ENCODE results near the gene LSS. TPM values are rescaled to one million over a fixed set of nuclear protein-coding genes. Genes with fewer than 3 reads are reported as not detected.
A peak's percentile ranks its signal among the peaks of the same experiment; 100 is the strongest.

The LSS gene
- polyA plus RNA-seq, 1 donor (not counting 4 experiments of a cell fraction or from before 2014, with no cell fraction given), result 105 TPM

GRCh38 chr21:46211376-46211775, 17.2 kb downstream of the LSS start:
- no peak for DNase-seq (ENCODE audit: low read depth, low spot score)
- H3K4me3 ChIP-seq (ENCODE audit: control insufficient read depth in 2 of 3, extremely low read depth in 1 of 3, insufficient read depth in 2 of 3, low read depth in 1 of 3, low read length in 3 of 3), result no peak overlapping the region
- dilution Hi-C loops (cut with MboI; ENCODE audit: extremely low pct_ligation_motif_present, low sequenced_read_pairs), result no loop called here
- H3K9me1 ChIP-seq (ENCODE audit: control insufficient read depth, extremely low read depth, insufficient read depth, low read length), result no peaks in the 10 kb centered on the region
- no peak overlapping the region for H2AFZ ChIP-seq (ENCODE audit: control insufficient read depth, low read length)
- H3K79me2 ChIP-seq (ENCODE audit: control insufficient read depth, insufficient read depth, low read length), result peaks cover 24% of the 10 kb centered on the region
- H3K27me3 ChIP-seq (ENCODE audit: control insufficient read depth, extremely low read depth, insufficient read depth, low read length), result no peaks in the 10 kb centered on the region
- no peak overlapping the region for H3K4me2 ChIP-seq (ENCODE audit: control insufficient read depth, extremely low read depth, insufficient read depth, low read depth, low read length)
- no peak overlapping the region for H3K9ac ChIP-seq (ENCODE audit: control insufficient read depth, extremely low read depth, insufficient read depth, low read length)
- H3K9me3 ChIP-seq (ENCODE audit: control insufficient read depth, low read depth, low read length), result no peaks in the 10 kb centered on the region
- TF ChIP-seq, protein P1, sequence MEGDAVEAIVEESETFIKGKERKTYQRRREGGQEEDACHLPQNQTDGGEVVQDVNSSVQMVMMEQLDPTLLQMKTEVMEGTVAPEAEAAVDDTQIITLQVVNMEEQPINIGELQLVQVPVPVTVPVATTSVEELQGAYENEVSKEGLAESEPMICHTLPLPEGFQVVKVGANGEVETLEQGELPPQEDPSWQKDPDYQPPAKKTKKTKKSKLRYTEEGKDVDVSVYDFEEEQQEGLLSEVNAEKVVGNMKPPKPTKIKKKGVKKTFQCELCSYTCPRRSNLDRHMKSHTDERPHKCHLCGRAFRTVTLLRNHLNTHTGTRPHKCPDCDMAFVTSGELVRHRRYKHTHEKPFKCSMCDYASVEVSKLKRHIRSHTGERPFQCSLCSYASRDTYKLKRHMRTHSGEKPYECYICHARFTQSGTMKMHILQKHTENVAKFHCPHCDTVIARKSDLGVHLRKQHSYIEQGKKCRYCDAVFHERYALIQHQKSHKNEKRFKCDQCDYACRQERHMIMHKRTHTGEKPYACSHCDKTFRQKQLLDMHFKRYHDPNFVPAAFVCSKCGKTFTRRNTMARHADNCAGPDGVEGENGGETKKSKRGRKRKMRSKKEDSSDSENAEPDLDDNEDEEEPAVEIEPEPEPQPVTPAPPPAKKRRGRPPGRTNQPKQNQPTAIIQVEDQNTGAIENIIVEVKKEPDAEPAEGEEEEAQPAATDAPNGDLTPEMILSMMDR (optimal IDR thresholded peaks at IDR 0.05 in 1 of 3, IDR thresholded peaks at IDR 0.05 in 1 of 3, conservative IDR thresholded peaks at IDR 0.05 in 1 of 3; ENCODE audit: extremely low read depth in 1 of 3, insufficient read depth in 2 of 3, low read length in 3 of 3), result no peak
- no peak for TF ChIP-seq EZH2 (IDR thresholded peaks at IDR 0.05; ENCODE audit: low read length)
- no peak for FAIRE-seq
- peaks cover 67 to 68% of the 10 kb centered on the region in 2 experiments for H3K36me3 ChIP-seq (ENCODE audit: control insufficient read depth in 2 of 2, extremely low read depth in 1 of 2, insufficient read depth in 2 of 2, low read length in 2 of 2)
- H4K20me1 ChIP-seq (ENCODE audit: control insufficient read depth, extremely low read depth, insufficient read depth, low read length), result peaks cover 16% of the 10 kb centered on the region
- H3K27ac ChIP-seq (ENCODE audit: control insufficient read depth, insufficient read depth, low read length), result no peak overlapping the region
- H3K4me1 ChIP-seq (ENCODE audit: control insufficient read depth, extremely low read depth, insufficient read depth, low read length), result no peaks in the 10 kb centered on the region

GRCh38 chr21:46210378-46211136, 18.0 kb downstream of the LSS start:
- H3K4me3 ChIP-seq (ENCODE audit: control insufficient read depth in 2 of 3, extremely low read depth in 1 of 3, insufficient read depth in 2 of 3, low read depth in 1 of 3, low read length in 3 of 3), result no peak overlapping the region
- H3K9ac ChIP-seq (ENCODE audit: control insufficient read depth, extremely low read depth, insufficient read depth, low read length), result no peak overlapping the region
- no peaks in the 10 kb centered on the region for H3K27me3 ChIP-seq (ENCODE audit: control insufficient read depth, extremely low read depth, insufficient read depth, low read length)
- no peak overlapping the region for H2AFZ ChIP-seq (ENCODE audit: control insufficient read depth, low read length)
- peaks cover 19% of the 10 kb centered on the region for H3K79me2 ChIP-seq (ENCODE audit: control insufficient read depth, insufficient read depth, low read length)
- no peaks in the 10 kb centered on the region for H3K4me1 ChIP-seq (ENCODE audit: control insufficient read depth, extremely low read depth, insufficient read depth, low read length)
- peaks cover 12% of the 10 kb centered on the region for H4K20me1 ChIP-seq (ENCODE audit: control insufficient read depth, extremely low read depth, insufficient read depth, low read length)
- H3K27ac ChIP-seq (ENCODE audit: control insufficient read depth, insufficient read depth, low read length), result no peak overlapping the region
- no peak overlapping the region for H3K4me2 ChIP-seq (ENCODE audit: control insufficient read depth, extremely low read depth, insufficient read depth, low read depth, low read length)
- TF ChIP-seq EZH2 (IDR thresholded peaks at IDR 0.05; ENCODE audit: low read length), result no peak
- TF ChIP-seq, protein P1 (optimal IDR thresholded peaks at IDR 0.05 in 1 of 3, IDR thresholded peaks at IDR 0.05 in 1 of 3, conservative IDR thresholded peaks at IDR 0.05 in 1 of 3; ENCODE audit: extremely low read depth in 1 of 3, insufficient read depth in 2 of 3, low read length in 3 of 3), result peak in 1 of 3 experiments; percentile 28
- peaks cover 64 to 67% of the 10 kb centered on the region in 2 experiments for H3K36me3 ChIP-seq (ENCODE audit: control insufficient read depth in 2 of 2, extremely low read depth in 1 of 2, insufficient read depth in 2 of 2, low read length in 2 of 2)
- DNase-seq (ENCODE audit: low read depth, low spot score) (no peak), FAIRE-seq (no peak)
- no peaks in the 10 kb centered on the region for H3K9me1 ChIP-seq (ENCODE audit: control insufficient read depth, extremely low read depth, insufficient read depth, low read length)
- H3K9me3 ChIP-seq (ENCODE audit: control insufficient read depth, low read depth, low read length), result no peaks in the 10 kb centered on the region
- dilution Hi-C loops (cut with MboI; ENCODE audit: extremely low pct_ligation_motif_present, low sequenced_read_pairs), result no loop called here
